Adrenal gland (tissue), 12 donors: ENCODE measurements around the gene SH3GLB1. TPM values are rescaled to one million over a fixed set of nuclear protein-coding genes. Genes with fewer than 3 reads are reported as not detected.

Source experiments
- DNase-seq, 7 donors: peaks; one replicate each; pipeline ENCODE4 v3.0.0-alpha.2; 2019 to 2020
- H3K27ac ChIP-seq, 5 donors: fragments of 200-600 bp; sonication (generic) in 4 of 5; 1 replicate in 3 of 5; 2 replicates in 2 of 5; pipeline versions ENCODE4 v1.5.1 to v1.8.0; 2016 to 2020; ENCODE audit warnings: mild to moderate bottlenecking in 1 of 5
- H3K27me3 ChIP-seq: fragments of 200-600 bp; 2 replicates; pipeline ENCODE4 v1.8.0; 2021
- H3K36me3 ChIP-seq, 2 donors: fragments of 200-600 bp; replicated peaks in 1 of 2; 1 replicate in 1 of 2; 2 replicates in 1 of 2; pipeline versions ENCODE4 v1.5.1 to v1.8.0; 2018 to 2022
- H3K4me1 ChIP-seq, 2 donors: fragments of 200-600 bp; replicated peaks in 1 of 2; 1 replicate in 1 of 2; 2 replicates in 1 of 2; pipeline versions ENCODE4 v1.5.1 to v1.8.0; 2018 to 2021
- H3K4me3 ChIP-seq, 4 donors: fragments of 200-600 bp; sonication (generic) in 3 of 4; one replicate each; pipeline ENCODE4 v1.5.1; 2016 to 2018
- H3K9me3 ChIP-seq, 3 donors: fragments of 200-600 bp; sonication (generic) in 1 of 3; replicated peaks in 1 of 3; 1 replicate in 2 of 3; 2 replicates in 1 of 3; pipeline versions ENCODE4 v1.5.1 to v1.8.0; 2016 to 2021
- CTCF ChIP-seq, 6 experiments: fragments of 450-650 bp in 4 of 6; fragments of 200-600 bp in 2 of 6; sonication (generic) in 1 of 6; IDR thresholded peaks; 1 replicate in 5 of 6; 2 replicates in 1 of 6; pipeline versions ENCODE4 v1.5.1 to v1.8.0; 2016 to 2021; ENCODE audit warnings: antibody characterized with exemption in 6 of 6, mild to moderate bottlenecking in 2 of 6, moderate library complexity in 1 of 6
- POLR2A ChIP-seq, 2 donors: fragments of 450-650 bp; IDR thresholded peaks; one replicate each; pipeline ENCODE4 v1.6.1; 2017; ENCODE audit warnings: antibody characterized with exemption in 2 of 2, mild to moderate bottlenecking in 2 of 2, moderate library complexity in 1 of 2
- WGBS, 4 donors: extraction: QIAGEN DNeasy Blood & Tissue Kit in 2 of 4; methylation state at CpG; one replicate each; pipeline versions ENCODE4 v1.1.5 to v1.1.7; 2013 to 2017; 5-methylcytosine and 5-hydroxymethylcytosine counted together
- intact Hi-C, 2 donors: fragments of 100-400 bp; cut with DNase I; formaldehyde crosslinking; loops; one replicate each; pipeline versions ENCODE4 v1.14.1 to v1.15.0; 2022 to 2023
- polyA plus RNA-seq, 3 donors: library from polyadenylated mRNA; stranded (reverse); fragments of 200-250 nt in 2 of 3; fragments of 350-450 nt in 1 of 3; fragmentation: Illumina TruSeq in 1 of 3; extraction: RNeasy Lipid Tissue Mini Kit (QIAGEN cat#74804) in 1 of 3; gene quantifications; one replicate each; pipeline ENCODE4 v1.2.3, GENCODE V29; 2013 to 2014
- total RNA-seq, 9 donors: library from RNA; depleted of rRNA in 4 of 9; stranded (reverse); fragments of >200 nt in 4 of 9; fragments of 120-200 nt in 1 of 9; fragmentation: NEBNext Ultra II Directional in 1 of 9; extraction: Animal tissue kit (Norgen Biotek cat#: 25700) in 1 of 9; gene quantifications; one replicate each; pipeline versions ENCODE4 v1.1.0 to v1.2.4, GENCODE V29; 2013 to 2023
- donor health status: healthy with polysubstance abuse.
- donor health status: Bipolar disorder and iron deficiency.
- donor health status: DM: yes; HTN: yes; CAD: no.
- donor health status: DM: no; HTN: no; CAD: no.
- donor health status: DM: no; HTN: no; CAD: no.
- donor health status: DM: yes; HTN: yes; CAD: no.

Gene SH3GLB1
- total and polyA plus RNA-seq, 12 donors, result 22.5 to 105 (median 51.3) TPM

- peaks cover 2 to 10% of the 10 kb centered on the region in 2 donors for H3K4me1 ChIP-seq
- TF ChIP-seq POLR2A (IDR thresholded peaks at IDR 0.05) (no peak), CTCF (IDR thresholded peaks at IDR 0.05) (no peak)
- no peaks in the 10 kb centered on the region for H3K27me3 ChIP-seq
- no peak for DNase-seq
- intact Hi-C loops, result no loop called here
- no peaks in the 10 kb centered on the region for H3K9me3 ChIP-seq
- H3K27ac ChIP-seq, result no peak overlapping the region
- H3K36me3 ChIP-seq, result no peaks in the 10 kb centered on the region
- no peak overlapping the region for H3K4me3 ChIP-seq
These were observed 64.2 kb downstream of the SH3GLB1 start for GRCh38 chr1:86768554-86768953.

- 92 to 99% (median 94%) methylated on average over 4 of the region's 4 CpGs for WGBS, 4 donors
These were observed 64.7 kb downstream of the SH3GLB1 start for GRCh38 chr1:86769065-86769464.

GRCh38 chr1:86773341-86774288 is 69.2 kb downstream of the SH3GLB1 start:
- TF ChIP-seq POLR2A (IDR thresholded peaks at IDR 0.05), result no peak
- TF ChIP-seq CTCF (IDR thresholded peaks at IDR 0.05), result no peak
- H3K4me3 ChIP-seq, result no peak overlapping the region
- intact Hi-C loops, result no loop called here
- peak overlapping the region; percentile 12 to 82 (median 73) for H3K27ac ChIP-seq
- no peaks in the 10 kb centered on the region for H3K9me3 ChIP-seq
- peaks cover 22 to 33% of the 10 kb centered on the region in 2 donors for H3K4me1 ChIP-seq
- 42 to 46% (median 44%) methylated on average over 5 of the region's 5 CpGs for WGBS, 4 donors
- no peaks in the 10 kb centered on the region for H3K27me3 ChIP-seq
- no peak for DNase-seq
- H3K36me3 ChIP-seq, result no peaks in the 10 kb centered on the region

More at GRCh38 chr1:86769065-86769464, 64.7 kb downstream of the SH3GLB1 start:
- H3K36me3 ChIP-seq, result no peaks in the 10 kb centered on the region
- H3K4me3 ChIP-seq, result no peak overlapping the region
- no peak for DNase-seq
- H3K9me3 ChIP-seq, result no peaks in the 10 kb centered on the region
- H3K27ac ChIP-seq, result no peak overlapping the region
- TF ChIP-seq CTCF (IDR thresholded peaks at IDR 0.05), result no peak
- intact Hi-C loops, result no loop called here
- no peaks in the 10 kb centered on the region for H3K27me3 ChIP-seq
- H3K4me1 ChIP-seq, result peaks cover 7 to 15% of the 10 kb centered on the region in 2 donors

GRCh38 chr1:86774305-86775295 is 70.2 kb downstream of the SH3GLB1 start:
- H3K4me3 ChIP-seq, result no peak overlapping the region
- peaks cover 22 to 33% of the 10 kb centered on the region in 2 donors for H3K4me1 ChIP-seq
- H3K27me3 ChIP-seq, result no peaks in the 10 kb centered on the region
- TF ChIP-seq CTCF (IDR thresholded peaks at IDR 0.05), result no peak
- peak in 1 of 2 donors; percentile 69 for TF ChIP-seq POLR2A (IDR thresholded peaks at IDR 0.05)
- intact Hi-C loops, result no loop called here
- no peaks in the 10 kb centered on the region for H3K36me3 ChIP-seq
- no peaks in the 10 kb centered on the region for H3K9me3 ChIP-seq
- WGBS, 4 donors, result 26 to 30% (median 28%) methylated on average over 11 of the region's 11 CpGs
- peak overlapping the region; percentile 22 to 82 (median 73) for H3K27ac ChIP-seq
- DNase-seq, result peak; percentile 70 to 93 (median 89)
